Left renal cortex interstitium (tissue), 4 donors: Measurements from ENCODE around the gene KIF2A. TPM values are rescaled to one million over a fixed set of nuclear protein-coding genes. Genes with fewer than 3 reads are reported as not detected.

Experiments
- polyA plus RNA-seq, 4 donors: library from polyadenylated mRNA; unstranded; fragments of 120-200 nt; gene quantifications; one replicate each; pipeline ENCODE4 v1.2.1, GENCODE V29; 2013; ENCODE audit not compliant: insufficient read length in 4 of 4

KIF2A gene
- polyA plus RNA-seq, 4 donors: 47.0 to 57.6 (median 53.1) TPM

Other genes with a start within 250 kb of the KIF2A start
- gene DIMT1, start 97.7 kb downstream of the KIF2A start, polyA plus RNA-seq: 10 to 100 TPM; 32.8 to 40.4 (median 35.4) TPM
- gene IPO11, start 106.6 kb downstream of the KIF2A start, polyA plus RNA-seq: 10 to 100 TPM; 30.5 to 39.3 (median 36.7) TPM